Measurements from ENCODE around the gene FN1.

The FN1 gene

GRCh38 chr2:215452725-215453124 is 16.9 kb upstream of the FN1 start:
- H3K27me3 Mint-ChIP-seq, result peaks cover 31% of the 10 kb centered on the region

GRCh38 chr2:215451012-215451756 is 15.3 kb upstream of the FN1 start:
- Mint-ChIP-seq H3K9me3 (no peaks in the 10 kb centered on the region), H3K27me3 (peaks cover 43% of the 10 kb centered on the region), H3K36me3 (ENCODE audit: low read depth) (no peaks in the 10 kb centered on the region), H3K4me1 (ENCODE audit: low read depth) (no peaks in the 10 kb centered on the region), H3K4me3 (no peak overlapping the region), H3K27ac (no peak overlapping the region)

More at GRCh38 chr2:215452725-215453124, 16.9 kb upstream of the FN1 start:
- no peaks in the 10 kb centered on the region for H3K36me3 Mint-ChIP-seq (ENCODE audit: low read depth)
- no peak overlapping the region for H3K4me3 Mint-ChIP-seq
- no peak overlapping the region for H3K27ac Mint-ChIP-seq
- H3K9me3 Mint-ChIP-seq, result no peaks in the 10 kb centered on the region
- no peaks in the 10 kb centered on the region for H3K4me1 Mint-ChIP-seq (ENCODE audit: low read depth)

- H3K36me3 Mint-ChIP-seq (ENCODE audit: low read depth), result no peaks in the 10 kb centered on the region
- no peaks in the 10 kb centered on the region for H3K4me1 Mint-ChIP-seq (ENCODE audit: low read depth)
- no peak overlapping the region for H3K4me3 Mint-ChIP-seq
- peaks cover 43% of the 10 kb centered on the region for H3K27me3 Mint-ChIP-seq
- H3K27ac Mint-ChIP-seq, result no peak overlapping the region
- H3K9me3 Mint-ChIP-seq, result no peaks in the 10 kb centered on the region
These were observed 14.5 kb upstream of the FN1 start for GRCh38 chr2:215450188-215451011.

GRCh38 chr2:215447673-215448081 is 11.8 kb upstream of the FN1 start:
- no peaks in the 10 kb centered on the region for H3K36me3 Mint-ChIP-seq (ENCODE audit: low read depth)
- no peaks in the 10 kb centered on the region for H3K4me1 Mint-ChIP-seq (ENCODE audit: low read depth)
- no peak overlapping the region for H3K4me3 Mint-ChIP-seq
- H3K27ac Mint-ChIP-seq, result no peak overlapping the region
- peaks cover 50% of the 10 kb centered on the region for H3K27me3 Mint-ChIP-seq
- H3K9me3 Mint-ChIP-seq, result no peaks in the 10 kb centered on the region

- Mint-ChIP-seq H3K4me1 (ENCODE audit: low read depth) (no peaks in the 10 kb centered on the region), H3K36me3 (ENCODE audit: low read depth) (no peaks in the 10 kb centered on the region), H3K4me3 (no peak overlapping the region), H3K27me3 (peaks cover 52% of the 10 kb centered on the region), H3K27ac (no peak overlapping the region), H3K9me3 (no peaks in the 10 kb centered on the region)
These were observed 11.2 kb upstream of the FN1 start for GRCh38 chr2:215447056-215447455.

GRCh38 chr2:215442401-215442787 is 6.5 kb upstream of the FN1 start:
- H3K4me3 Mint-ChIP-seq, result no peak overlapping the region
- no peaks in the 10 kb centered on the region for H3K4me1 Mint-ChIP-seq (ENCODE audit: low read depth)
- H3K27ac Mint-ChIP-seq, result no peak overlapping the region
- H3K9me3 Mint-ChIP-seq, result no peaks in the 10 kb centered on the region
- no peaks in the 10 kb centered on the region for H3K36me3 Mint-ChIP-seq (ENCODE audit: low read depth)
- peaks cover 62% of the 10 kb centered on the region for H3K27me3 Mint-ChIP-seq

GRCh38 chr2:215441560-215442400 is 5.9 kb upstream of the FN1 start:
- H3K27ac Mint-ChIP-seq, result no peak overlapping the region

GRCh38 chr2:215439980-215440512 is 4.2 kb upstream of the FN1 start:
- Mint-ChIP-seq H3K36me3 (ENCODE audit: low read depth) (no peaks in the 10 kb centered on the region), H3K4me3 (no peak overlapping the region), H3K27ac (no peak overlapping the region), H3K9me3 (no peaks in the 10 kb centered on the region), H3K27me3 (peaks cover 71% of the 10 kb centered on the region), H3K4me1 (ENCODE audit: low read depth) (peaks cover 16% of the 10 kb centered on the region)

More at GRCh38 chr2:215441560-215442400, 5.9 kb upstream of the FN1 start:
- no peaks in the 10 kb centered on the region for H3K9me3 Mint-ChIP-seq
- no peak overlapping the region for H3K4me3 Mint-ChIP-seq
- H3K27me3 Mint-ChIP-seq, result peaks cover 64% of the 10 kb centered on the region
- peaks cover 5% of the 10 kb centered on the region for H3K4me1 Mint-ChIP-seq (ENCODE audit: low read depth)
- H3K36me3 Mint-ChIP-seq (ENCODE audit: low read depth), result no peaks in the 10 kb centered on the region

GRCh38 chr2:215439404-215439803 is 3.5 kb upstream of the FN1 start:
- no peaks in the 10 kb centered on the region for H3K36me3 Mint-ChIP-seq (ENCODE audit: low read depth)
- peaks cover 77% of the 10 kb centered on the region for H3K27me3 Mint-ChIP-seq
- no peak overlapping the region for H3K4me3 Mint-ChIP-seq
- no peak overlapping the region for H3K27ac Mint-ChIP-seq
- H3K9me3 Mint-ChIP-seq, result no peaks in the 10 kb centered on the region
- H3K4me1 Mint-ChIP-seq (ENCODE audit: low read depth), result peaks cover 18% of the 10 kb centered on the region

- Mint-ChIP-seq H3K36me3 (ENCODE audit: low read depth) (no peaks in the 10 kb centered on the region), H3K27ac (no peak overlapping the region), H3K27me3 (peaks cover 80% of the 10 kb centered on the region), H3K9me3 (no peaks in the 10 kb centered on the region), H3K4me1 (ENCODE audit: low read depth) (peaks cover 18% of the 10 kb centered on the region), H3K4me3 (no peak overlapping the region)
These were observed 1.7 kb upstream of the FN1 start for GRCh38 chr2:215437614-215438013.

- Mint-ChIP-seq H3K27ac (no peak overlapping the region), H3K27me3 (peaks cover 78% of the 10 kb centered on the region), H3K9me3 (no peaks in the 10 kb centered on the region), H3K36me3 (ENCODE audit: low read depth) (no peaks in the 10 kb centered on the region), H3K4me1 (ENCODE audit: low read depth) (peaks cover 18% of the 10 kb centered on the region), H3K4me3 (peak overlapping the region; percentile 78)
These were observed 1.1 kb upstream of the FN1 start for GRCh38 chr2:215436705-215437565.

GRCh38 chr2:215435280-215435869 is 493 bp downstream of the FN1 start:
- Mint-ChIP-seq H3K36me3 (ENCODE audit: low read depth) (no peaks in the 10 kb centered on the region), H3K9me3 (no peaks in the 10 kb centered on the region), H3K27ac (no peak overlapping the region), H3K4me3 (peak overlapping the region; percentile 53), H3K27me3 (peaks cover 83% of the 10 kb centered on the region), H3K4me1 (ENCODE audit: low read depth) (peaks cover 18% of the 10 kb centered on the region)

- no peaks in the 10 kb centered on the region for H3K9me3 Mint-ChIP-seq
- no peak overlapping the region for H3K27ac Mint-ChIP-seq
- H3K27me3 Mint-ChIP-seq, result peaks cover 78% of the 10 kb centered on the region
- H3K4me3 Mint-ChIP-seq, result peak overlapping the region; percentile 53
- peaks cover 18% of the 10 kb centered on the region for H3K4me1 Mint-ChIP-seq (ENCODE audit: low read depth)
- no peaks in the 10 kb centered on the region for H3K36me3 Mint-ChIP-seq (ENCODE audit: low read depth)
These were observed 1.2 kb downstream of the FN1 start for GRCh38 chr2:215434447-215435279.
